Neural progenitor cell (in vitro differentiated cells): ENCODE results near the gene PKHD1. TPM values are rescaled to one million over a fixed set of nuclear protein-coding genes. Genes with fewer than 3 reads are reported as not detected.

ENCODE experiments used
- DNase-seq: peaks from one replicate; pipeline ENCODE4 v3.0.0-alpha.2; 2016; ENCODE audit warnings: low spot score
- H2AFZ ChIP-seq: fragments of 200-600 bp; sonication (generic); replicated peaks from 2 replicates; pipeline ENCODE4 v1.6.1; 2016; ENCODE audit warnings: antibody characterized with exemption
- H3F3A ChIP-seq: fragments of 200-600 bp; sonication (generic); 2 replicates; pipeline ENCODE4 v1.6.1; 2016; ENCODE audit warnings: antibody characterized with exemption, low read depth
- H3K27ac ChIP-seq: fragments of 200-600 bp; sonication (generic); 2 replicates; pipeline ENCODE4 v1.5.1; 2016; ENCODE audit warnings: mild to moderate bottlenecking
- H3K27me3 ChIP-seq: fragments of 200-600 bp; sonication (generic); 2 replicates; pipeline ENCODE4 v1.6.1; 2016; ENCODE audit warnings: mild to moderate bottlenecking, moderate library complexity
- H3K36me3 ChIP-seq: fragments of 200-600 bp; sonication (generic); 2 replicates; pipeline ENCODE4 v1.5.1; 2016
- H3K4me1 ChIP-seq: fragments of 200-600 bp; sonication (generic); 2 replicates; pipeline ENCODE4 v1.6.1; 2016; ENCODE audit warnings: mixed run types
- H3K4me2 ChIP-seq: fragments of 200-600 bp; sonication (generic); 2 replicates; pipeline ENCODE4 v1.6.1; 2016
- H3K4me3 ChIP-seq: fragments of 200-600 bp; sonication (generic); 2 replicates; pipeline ENCODE4 v1.5.1; 2016
- H3K79me2 ChIP-seq: fragments of 200-600 bp; sonication (generic); 2 replicates; pipeline ENCODE4 v1.6.1; 2016; ENCODE audit warnings: low read depth
- H3K9ac ChIP-seq: fragments of 200-600 bp; sonication (generic); 2 replicates; pipeline ENCODE4 v1.6.1; 2016
- H3K9me3 ChIP-seq: fragments of 200-600 bp; sonication (generic); 2 replicates; pipeline ENCODE4 v1.5.1; 2016; ENCODE audit warnings: low read depth
- H4K20me1 ChIP-seq: fragments of 200-600 bp; sonication (generic); 2 replicates; pipeline ENCODE4 v1.6.1; 2016; ENCODE audit warnings: low read depth
- H3K27ac Mint-ChIP-seq: 3 replicates; pipeline ENCODE4 v1.8.0; 2021; ENCODE audit warnings: mixed read lengths
- H3K27me3 Mint-ChIP-seq: 2 replicates; pipeline ENCODE4 v1.8.0; 2022; ENCODE audit warnings: low read depth, mild to moderate bottlenecking, inconsistent platforms, moderate library complexity, mixed read lengths; ENCODE audit not compliant: insufficient read depth
- H3K36me3 Mint-ChIP-seq: 3 replicates; pipeline ENCODE4 v1.8.0; 2021; ENCODE audit warnings: mixed read lengths
- H3K4me1 Mint-ChIP-seq: 3 replicates; pipeline ENCODE4 v1.8.0; 2021; ENCODE audit warnings: mixed read lengths
- H3K4me3 Mint-ChIP-seq: 3 replicates; pipeline ENCODE4 v1.8.0; 2021; ENCODE audit warnings: mild to moderate bottlenecking, moderate library complexity, mixed read lengths
- H3K9me3 Mint-ChIP-seq: 3 replicates; pipeline ENCODE4 v1.8.0; 2020; ENCODE audit warnings: mixed read lengths
- CTCF ChIP-seq: fragments of 200-600 bp; sonication (generic); IDR thresholded peaks from 2 replicates; pipeline ENCODE4 v1.5.1; 2017; ENCODE audit warnings: antibody characterized with exemption, mild to moderate bottlenecking
- EZH2 ChIP-seq: fragments of 200-600 bp; sonication (generic); IDR thresholded peaks from 2 replicates; pipeline ENCODE4 v1.6.1; 2017; ENCODE audit warnings: antibody characterized with exemption, mild to moderate bottlenecking, moderate library complexity
- EZH2phosphoT487 ChIP-seq: fragments of 200-600 bp; sonication (generic); IDR thresholded peaks from 2 replicates; pipeline ENCODE4 v1.6.1; 2017; ENCODE audit warnings: antibody characterized with exemption
- total RNA-seq: library from RNA; depleted of rRNA; stranded (reverse); fragments of >200 nt; gene quantifications from 2 replicates; pipeline ENCODE4 v1.2.3, GENCODE V29; 2015; ENCODE audit warnings: low replicate concordance

Gene PKHD1
- total RNA-seq, 1 donor from 2014 or later, result 0.04 TPM

DNA sequence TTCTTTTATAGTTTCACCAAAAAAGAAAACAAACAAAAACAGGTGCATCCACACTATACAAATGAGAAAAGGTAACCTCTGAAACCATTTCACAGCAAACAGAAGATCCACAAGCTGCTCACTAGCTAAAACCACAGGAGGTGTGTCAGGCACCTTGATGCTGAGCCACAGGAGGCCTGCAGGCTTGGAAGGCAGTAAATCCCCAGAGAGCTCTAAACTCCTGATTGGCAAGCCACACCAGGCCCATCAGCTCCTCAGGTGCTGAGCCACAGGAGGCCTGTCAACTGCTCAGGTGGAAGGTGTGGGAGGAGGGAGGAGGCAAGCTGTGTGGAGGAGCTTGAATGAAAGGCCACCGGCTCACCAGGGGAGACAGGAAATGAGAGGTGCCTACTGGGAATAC is 273.0 kb downstream of the PKHD1 start:
- no peak for TF ChIP-seq CTCF
- no peak for TF ChIP-seq EZH2phosphoT487
- no peak for TF ChIP-seq EZH2
- H4K20me1 ChIP-seq, result no peaks in the 10 kb centered on the region
- no peak overlapping the region for H3K27ac Mint-ChIP-seq
- no peaks in the 10 kb centered on the region for H3F3A ChIP-seq
- no peaks in the 10 kb centered on the region for H3K36me3 ChIP-seq
- no peak overlapping the region for H3K4me3 ChIP-seq
- no peak overlapping the region for H3K4me3 Mint-ChIP-seq
- H3K27me3 ChIP-seq, result no peaks in the 10 kb centered on the region
- H3K4me2 ChIP-seq, result peak overlapping the region; percentile 7
- H3K4me1 Mint-ChIP-seq, result peaks cover 31% of the 10 kb centered on the region
- no peak for DNase-seq
- H3K9me3 Mint-ChIP-seq, result peaks cover 10% of the 10 kb centered on the region
- H3K27me3 Mint-ChIP-seq, result peaks cover 2% of the 10 kb centered on the region
- no peak overlapping the region for H2AFZ ChIP-seq
- no peaks in the 10 kb centered on the region for H3K79me2 ChIP-seq
- H3K9me3 ChIP-seq, result no peaks in the 10 kb centered on the region
- no peak overlapping the region for H3K27ac ChIP-seq
- no peaks in the 10 kb centered on the region for H3K36me3 Mint-ChIP-seq
- no peak overlapping the region for H3K9ac ChIP-seq
- peaks cover 13% of the 10 kb centered on the region for H3K4me1 ChIP-seq

DNA sequence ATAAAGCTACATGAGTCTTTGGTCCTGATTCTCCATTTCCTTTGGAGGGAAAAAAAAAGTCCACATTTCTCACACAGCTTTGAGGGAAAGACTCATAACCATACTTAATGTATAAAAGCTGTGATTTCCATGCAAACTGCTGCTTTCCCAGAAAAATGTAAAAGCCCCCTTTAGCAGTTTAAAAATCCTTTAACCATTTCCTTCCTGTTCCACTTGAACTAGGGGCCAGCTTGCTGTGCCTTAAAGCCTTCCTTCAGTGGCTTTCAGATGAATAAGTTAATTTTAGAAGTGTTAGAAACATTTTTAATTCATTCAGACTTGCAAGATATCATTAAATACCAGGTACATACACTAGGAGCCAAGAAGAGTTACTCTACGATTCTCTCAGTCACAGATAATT is 273.5 kb downstream of the PKHD1 start:
- H3K9ac ChIP-seq, result no peak overlapping the region
- no peaks in the 10 kb centered on the region for H3K9me3 ChIP-seq
- Mint-ChIP-seq H3K9me3 (peaks cover 10% of the 10 kb centered on the region), H3K36me3 (no peaks in the 10 kb centered on the region), H3K4me3 (no peak overlapping the region), H3K4me1 (peaks cover 31% of the 10 kb centered on the region), H3K27ac (no peak overlapping the region), H3K27me3 (peaks cover 2% of the 10 kb centered on the region)
- no peaks in the 10 kb centered on the region for H3K36me3 ChIP-seq
- TF ChIP-seq EZH2 (no peak), EZH2phosphoT487 (no peak)
- H3K4me2 ChIP-seq, result peak overlapping the region; percentile 7
- no peak overlapping the region for H2AFZ ChIP-seq
- no peaks in the 10 kb centered on the region for H3F3A ChIP-seq
- H3K4me3 ChIP-seq, result no peak overlapping the region
- no peaks in the 10 kb centered on the region for H4K20me1 ChIP-seq
- H3K4me1 ChIP-seq, result peaks cover 13% of the 10 kb centered on the region
- H3K27ac ChIP-seq, result no peak overlapping the region
- H3K79me2 ChIP-seq, result no peaks in the 10 kb centered on the region
- no peaks in the 10 kb centered on the region for H3K27me3 ChIP-seq
- DNase-seq, result no peak

DNA sequence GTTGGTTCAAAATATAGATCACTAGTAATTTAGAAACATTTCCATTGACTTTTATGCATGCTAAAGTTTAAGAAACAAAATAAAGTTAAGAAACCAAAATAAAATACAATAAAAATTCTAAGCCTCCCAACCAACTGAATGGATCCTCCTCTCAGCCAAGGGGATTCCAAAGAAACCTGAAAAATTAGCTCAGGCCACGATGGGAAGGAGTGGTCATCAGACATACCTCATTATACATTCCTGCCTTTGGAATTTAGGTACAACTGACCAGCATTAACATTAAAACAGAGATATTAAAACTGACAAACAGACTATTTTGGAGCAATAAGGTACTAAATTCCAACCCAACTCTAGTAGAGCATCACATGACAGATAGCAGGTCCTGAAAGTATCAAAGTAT is 275.2 kb downstream of the PKHD1 start:
- Mint-ChIP-seq H3K4me1 (peaks cover 19% of the 10 kb centered on the region), H3K27ac (no peak overlapping the region), H3K4me3 (no peak overlapping the region), H3K9me3 (peaks cover 10% of the 10 kb centered on the region), H3K27me3 (peaks cover 2% of the 10 kb centered on the region), H3K36me3 (no peaks in the 10 kb centered on the region)
- Histone ChIP-seq H3K9me3 (no peaks in the 10 kb centered on the region), H3K27me3 (no peaks in the 10 kb centered on the region), H3K27ac (no peak overlapping the region), H2AFZ (no peak overlapping the region), H3K36me3 (no peaks in the 10 kb centered on the region), H3K4me2 (no peak overlapping the region), H3K9ac (no peak overlapping the region), H3K4me3 (no peak overlapping the region), H4K20me1 (no peaks in the 10 kb centered on the region), H3K79me2 (no peaks in the 10 kb centered on the region), H3K4me1 (peaks cover 13% of the 10 kb centered on the region), H3F3A (no peaks in the 10 kb centered on the region)
- no peak for DNase-seq
- TF ChIP-seq CTCF (no peak), EZH2 (no peak), EZH2phosphoT487 (no peak)

- no peak overlapping the region for H3K4me2 ChIP-seq
- H3K9ac ChIP-seq, result no peak overlapping the region
- H3K27ac ChIP-seq, result no peak overlapping the region
- H3F3A ChIP-seq, result no peaks in the 10 kb centered on the region
- no peak overlapping the region for H2AFZ ChIP-seq
- H3K79me2 ChIP-seq, result no peaks in the 10 kb centered on the region
- H3K4me3 Mint-ChIP-seq, result no peak overlapping the region
- peaks cover 12% of the 10 kb centered on the region for H3K4me1 Mint-ChIP-seq
- no peaks in the 10 kb centered on the region for H3K9me3 ChIP-seq
- TF ChIP-seq CTCF (no peak), EZH2phosphoT487 (no peak), EZH2 (no peak)
- no peaks in the 10 kb centered on the region for H3K36me3 ChIP-seq
- peaks cover 5% of the 10 kb centered on the region for H3K9me3 Mint-ChIP-seq
- no peaks in the 10 kb centered on the region for H4K20me1 ChIP-seq
- no peak overlapping the region for H3K27ac Mint-ChIP-seq
- H3K4me3 ChIP-seq, result no peak overlapping the region
- H3K27me3 Mint-ChIP-seq, result peaks cover 6% of the 10 kb centered on the region
- no peak for DNase-seq
- peaks cover 2% of the 10 kb centered on the region for H3K36me3 Mint-ChIP-seq
- no peaks in the 10 kb centered on the region for H3K27me3 ChIP-seq
- H3K4me1 ChIP-seq, result no peaks in the 10 kb centered on the region
These were observed 281.9 kb downstream of the PKHD1 start for GRCh38 chr6:51805517-51805916.
